Measurements from ENCODE around the gene CCDC85C.

The CCDC85C gene

GRCh38 chr14:99565383-99565782 is 38.6 kb downstream of the CCDC85C start:
- Histone ChIP-seq H3K4me3 (ENCODE audit: low read length) (no peak overlapping the region), H3K27me3 (ENCODE audit: insufficient read depth, low read length) (no peaks in the 10 kb centered on the region), H3K9me3 (ENCODE audit: low read length) (no peaks in the 10 kb centered on the region), H3K4me1 (ENCODE audit: insufficient read depth, low read length) (peaks cover 71% of the 10 kb centered on the region), H2AFZ (ENCODE audit: low read depth, low read length) (no peak overlapping the region), H3K36me3 (ENCODE audit: insufficient read depth, low read length) (no peaks in the 10 kb centered on the region)

GRCh38 chr14:99564926-99565259 is 39.1 kb downstream of the CCDC85C start:
- H2AFZ ChIP-seq (ENCODE audit: low read depth, low read length) = no peak overlapping the region
- no peaks in the 10 kb centered on the region for H3K27me3 ChIP-seq (ENCODE audit: insufficient read depth, low read length)
- H3K4me3 ChIP-seq (ENCODE audit: low read length) = no peak overlapping the region
- H3K36me3 ChIP-seq (ENCODE audit: insufficient read depth, low read length) = no peaks in the 10 kb centered on the region
- H3K9me3 ChIP-seq (ENCODE audit: low read length) = no peaks in the 10 kb centered on the region
- peaks cover 70% of the 10 kb centered on the region for H3K4me1 ChIP-seq (ENCODE audit: insufficient read depth, low read length)

GRCh38 chr14:99564256-99564925 is 39.6 kb downstream of the CCDC85C start:
- Histone ChIP-seq H3K4me3 (ENCODE audit: low read length) (no peak overlapping the region), H3K4me1 (ENCODE audit: insufficient read depth, low read length) (peaks cover 66% of the 10 kb centered on the region), H2AFZ (ENCODE audit: low read depth, low read length) (no peak overlapping the region), H3K36me3 (ENCODE audit: insufficient read depth, low read length) (no peaks in the 10 kb centered on the region), H3K9me3 (ENCODE audit: low read length) (no peaks in the 10 kb centered on the region), H3K27me3 (ENCODE audit: insufficient read depth, low read length) (no peaks in the 10 kb centered on the region)

- H3K4me3 ChIP-seq (ENCODE audit: low read length) = no peak overlapping the region
Measured at GRCh38 chr14:99563749-99564129, 40.3 kb downstream of the CCDC85C start.

GRCh38 chr14:99562856-99563748 is 40.9 kb downstream of the CCDC85C start:
- Histone ChIP-seq H3K4me1 (ENCODE audit: insufficient read depth, low read length) (peaks cover 55% of the 10 kb centered on the region), H3K4me3 (ENCODE audit: low read length) (no peak overlapping the region)

More at GRCh38 chr14:99563749-99564129, 40.3 kb downstream of the CCDC85C start:
- no peak overlapping the region for H2AFZ ChIP-seq (ENCODE audit: low read depth, low read length)
- H3K9me3 ChIP-seq (ENCODE audit: low read length) = peaks cover 1% of the 10 kb centered on the region
- no peaks in the 10 kb centered on the region for H3K27me3 ChIP-seq (ENCODE audit: insufficient read depth, low read length)
- no peaks in the 10 kb centered on the region for H3K36me3 ChIP-seq (ENCODE audit: insufficient read depth, low read length)
- H3K4me1 ChIP-seq (ENCODE audit: insufficient read depth, low read length) = peaks cover 60% of the 10 kb centered on the region

GRCh38 chr14:99561864-99562263 is 42.1 kb downstream of the CCDC85C start:
- Histone ChIP-seq H3K27me3 (ENCODE audit: insufficient read depth, low read length) (no peaks in the 10 kb centered on the region), H3K4me1 (ENCODE audit: insufficient read depth, low read length) (peaks cover 53% of the 10 kb centered on the region), H3K4me3 (ENCODE audit: low read length) (no peak overlapping the region), H3K36me3 (ENCODE audit: insufficient read depth, low read length) (no peaks in the 10 kb centered on the region), H2AFZ (ENCODE audit: low read depth, low read length) (no peak overlapping the region), H3K9me3 (ENCODE audit: low read length) (peaks cover 4% of the 10 kb centered on the region)

More at GRCh38 chr14:99562856-99563748, 40.9 kb downstream of the CCDC85C start:
- Histone ChIP-seq H2AFZ (ENCODE audit: low read depth, low read length) (no peak overlapping the region), H3K27me3 (ENCODE audit: insufficient read depth, low read length) (no peaks in the 10 kb centered on the region), H3K36me3 (ENCODE audit: insufficient read depth, low read length) (no peaks in the 10 kb centered on the region), H3K9me3 (ENCODE audit: low read length) (peaks cover 4% of the 10 kb centered on the region)

GRCh38 chr14:99560922-99561683 is 42.9 kb downstream of the CCDC85C start:
- Histone ChIP-seq H3K9me3 (ENCODE audit: low read length) (peaks cover 4% of the 10 kb centered on the region), H3K27me3 (ENCODE audit: insufficient read depth, low read length) (no peaks in the 10 kb centered on the region), H3K36me3 (ENCODE audit: insufficient read depth, low read length) (no peaks in the 10 kb centered on the region), H2AFZ (ENCODE audit: low read depth, low read length) (no peak overlapping the region), H3K4me1 (ENCODE audit: insufficient read depth, low read length) (peaks cover 53% of the 10 kb centered on the region), H3K4me3 (ENCODE audit: low read length) (no peak overlapping the region)

GRCh38 chr14:99560403-99560802 is 43.6 kb downstream of the CCDC85C start:
- peaks cover 51% of the 10 kb centered on the region for H3K4me1 ChIP-seq (ENCODE audit: insufficient read depth, low read length)
- peaks cover 4% of the 10 kb centered on the region for H3K9me3 ChIP-seq (ENCODE audit: low read length)
- no peaks in the 10 kb centered on the region for H3K27me3 ChIP-seq (ENCODE audit: insufficient read depth, low read length)
- H3K36me3 ChIP-seq (ENCODE audit: insufficient read depth, low read length) = no peaks in the 10 kb centered on the region
- H3K4me3 ChIP-seq (ENCODE audit: low read length) = no peak overlapping the region
- no peak overlapping the region for H2AFZ ChIP-seq (ENCODE audit: low read depth, low read length)

- Histone ChIP-seq H3K9me3 (ENCODE audit: low read length) (peaks cover 4% of the 10 kb centered on the region), H3K27me3 (ENCODE audit: insufficient read depth, low read length) (no peaks in the 10 kb centered on the region), H3K36me3 (ENCODE audit: insufficient read depth, low read length) (no peaks in the 10 kb centered on the region), H2AFZ (ENCODE audit: low read depth, low read length) (no peak overlapping the region), H3K4me1 (ENCODE audit: insufficient read depth, low read length) (peaks cover 41% of the 10 kb centered on the region), H3K4me3 (ENCODE audit: low read length) (no peak overlapping the region)
Measured at GRCh38 chr14:99559286-99559990, 44.6 kb downstream of the CCDC85C start.

GRCh38 chr14:99556134-99556791 is 47.7 kb downstream of the CCDC85C start:
- Histone ChIP-seq H3K36me3 (ENCODE audit: insufficient read depth, low read length) (no peaks in the 10 kb centered on the region), H3K9me3 (ENCODE audit: low read length) (peaks cover 4% of the 10 kb centered on the region), H3K4me3 (ENCODE audit: low read length) (no peak overlapping the region), H2AFZ (ENCODE audit: low read depth, low read length) (no peak overlapping the region), H3K4me1 (ENCODE audit: insufficient read depth, low read length) (peaks cover 13% of the 10 kb centered on the region), H3K27me3 (ENCODE audit: insufficient read depth, low read length) (no peaks in the 10 kb centered on the region)

- Histone ChIP-seq H3K4me3 (ENCODE audit: low read length) (no peak overlapping the region), H2AFZ (ENCODE audit: low read depth, low read length) (no peak overlapping the region), H3K4me1 (ENCODE audit: insufficient read depth, low read length) (peaks cover 5% of the 10 kb centered on the region), H3K27me3 (ENCODE audit: insufficient read depth, low read length) (no peaks in the 10 kb centered on the region), H3K36me3 (ENCODE audit: insufficient read depth, low read length) (no peaks in the 10 kb centered on the region), H3K9me3 (ENCODE audit: low read length) (peaks cover 4% of the 10 kb centered on the region)
Measured at GRCh38 chr14:99554757-99555531, 49.1 kb downstream of the CCDC85C start.

- Histone ChIP-seq H3K27me3 (ENCODE audit: insufficient read depth, low read length) (no peaks in the 10 kb centered on the region), H3K36me3 (ENCODE audit: insufficient read depth, low read length) (no peaks in the 10 kb centered on the region), H2AFZ (ENCODE audit: low read depth, low read length) (no peak overlapping the region), H3K4me3 (ENCODE audit: low read length) (no peak overlapping the region), H3K4me1 (ENCODE audit: insufficient read depth, low read length) (peaks cover 12% of the 10 kb centered on the region), H3K9me3 (ENCODE audit: low read length) (peaks cover 4% of the 10 kb centered on the region)
Measured at GRCh38 chr14:99554184-99554583, 49.8 kb downstream of the CCDC85C start.
